Prostate gland (tissue), 2 donors: ENCODE data around the gene PPP1R12B.

ENCODE experiments used
- POLR2A ChIP-seq: fragments of 450-650 bp; IDR thresholded peaks from one replicate; pipeline ENCODE4 v1.6.1; 2016; ENCODE audit warnings: antibody characterized with exemption, mild to moderate bottlenecking
- POLR2AphosphoS5 ChIP-seq: sonication (generic); formaldehyde crosslinking; IDR thresholded peaks from one replicate; pipeline ENCODE4 v1.6.1; 2017; ENCODE audit warnings: antibody characterized with exemption
- TF ChIP-seq, protein P1 (sequence below), 4 experiments: fragments of 200-600 bp in 2 of 4; fragments of 450-650 bp in 2 of 4; sonication (generic) in 2 of 4; IDR thresholded peaks; 1 replicate in 3 of 4; 2 replicates in 1 of 4; pipeline ENCODE4 v1.5.1; 2016 to 2019; ENCODE audit warnings: antibody characterized with exemption in 4 of 4, mild to moderate bottlenecking in 2 of 4, moderate library complexity in 2 of 4

DNA sequence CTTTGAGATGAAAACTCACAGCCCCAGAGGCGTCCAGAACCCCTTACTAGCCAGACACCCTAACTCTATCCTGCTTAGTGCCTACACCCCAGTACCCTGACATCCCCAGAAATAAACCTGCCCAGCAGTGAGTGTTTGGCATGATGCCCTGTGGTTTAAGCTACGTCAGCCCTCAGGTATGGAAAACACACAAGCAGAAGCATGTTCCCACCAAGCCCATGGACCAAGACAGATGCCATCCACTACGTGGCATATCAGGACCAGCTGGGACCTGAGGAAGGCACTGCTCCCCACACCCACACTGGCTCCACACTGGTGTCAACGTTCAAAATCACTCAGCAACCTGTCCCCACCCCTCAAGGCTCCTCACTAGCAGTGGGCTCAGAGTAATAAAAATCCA is 245.3 kb downstream of the PPP1R12B start:
- TF ChIP-seq, protein P1, sequence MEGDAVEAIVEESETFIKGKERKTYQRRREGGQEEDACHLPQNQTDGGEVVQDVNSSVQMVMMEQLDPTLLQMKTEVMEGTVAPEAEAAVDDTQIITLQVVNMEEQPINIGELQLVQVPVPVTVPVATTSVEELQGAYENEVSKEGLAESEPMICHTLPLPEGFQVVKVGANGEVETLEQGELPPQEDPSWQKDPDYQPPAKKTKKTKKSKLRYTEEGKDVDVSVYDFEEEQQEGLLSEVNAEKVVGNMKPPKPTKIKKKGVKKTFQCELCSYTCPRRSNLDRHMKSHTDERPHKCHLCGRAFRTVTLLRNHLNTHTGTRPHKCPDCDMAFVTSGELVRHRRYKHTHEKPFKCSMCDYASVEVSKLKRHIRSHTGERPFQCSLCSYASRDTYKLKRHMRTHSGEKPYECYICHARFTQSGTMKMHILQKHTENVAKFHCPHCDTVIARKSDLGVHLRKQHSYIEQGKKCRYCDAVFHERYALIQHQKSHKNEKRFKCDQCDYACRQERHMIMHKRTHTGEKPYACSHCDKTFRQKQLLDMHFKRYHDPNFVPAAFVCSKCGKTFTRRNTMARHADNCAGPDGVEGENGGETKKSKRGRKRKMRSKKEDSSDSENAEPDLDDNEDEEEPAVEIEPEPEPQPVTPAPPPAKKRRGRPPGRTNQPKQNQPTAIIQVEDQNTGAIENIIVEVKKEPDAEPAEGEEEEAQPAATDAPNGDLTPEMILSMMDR (IDR thresholded peaks at IDR 0.05) = peak in 1 of 4 experiments; percentile 15
- peak; percentile 67 for TF ChIP-seq POLR2AphosphoS5
- no peak for TF ChIP-seq POLR2A
